NCI-H1694 (cell line): ENCODE measurements around the gene RPL27A.
"Not testable (repeated sequence)": the region's sequence is repeated elsewhere in the genome, so short reads cannot be mapped to it uniquely, and the experiment has no call there.

Experiments
- DNase-seq: peaks from one replicate; lab custom pipeline; 2025; lab: John Stamatoyannopoulos, UW

Gene RPL27A

DNA sequence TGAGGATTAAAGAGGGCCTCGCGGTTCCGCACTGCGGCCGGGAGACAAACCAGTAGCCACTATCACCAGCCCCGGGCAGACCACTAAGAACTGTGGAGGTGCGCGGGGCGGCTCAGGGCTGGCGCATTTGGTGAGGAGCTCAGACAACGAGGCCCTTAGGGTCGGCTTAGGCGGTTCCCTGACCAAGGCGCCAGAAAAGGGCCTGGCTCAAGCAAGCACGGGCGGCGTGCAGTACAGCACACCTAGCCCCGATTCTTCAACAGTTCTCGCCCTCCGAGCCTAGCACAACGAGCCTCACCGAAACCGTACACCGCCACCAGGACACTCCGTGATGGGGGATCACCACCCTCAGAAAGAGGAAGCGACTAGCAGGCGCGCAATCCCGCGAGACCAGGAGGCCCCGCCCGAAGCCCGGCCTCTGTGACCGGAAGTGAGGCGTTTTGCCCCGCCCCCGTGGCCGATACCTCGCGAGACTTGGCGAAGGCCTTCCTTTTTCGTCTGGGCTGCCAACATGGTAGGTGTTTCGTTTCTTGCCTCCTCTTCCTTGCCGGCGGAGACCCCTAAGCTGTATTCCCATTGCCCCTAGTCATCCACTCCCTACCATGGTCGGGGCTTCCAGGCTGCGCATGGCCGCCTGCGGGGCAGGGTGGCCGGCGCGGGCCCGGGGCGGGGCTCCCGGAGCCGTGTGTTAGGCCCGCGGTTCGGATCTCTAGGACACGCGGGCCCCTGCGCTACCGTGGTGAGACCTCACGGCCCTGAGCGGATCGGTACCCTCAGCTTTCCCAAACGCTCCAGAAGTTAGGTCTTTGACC lies at the start of gene RPL27A, which contains the start of gene TRIM66:
TSS of gene RPL27A (plus strand) at position 490 of the 812 bp plus-strand sequence. CDS start at position 512, 22 bp downstream.
TSS of gene TRIM66 (minus strand) at position 363 of the 812 bp plus-strand sequence. CDS start 10,391 bp downstream, outside the sequence.
- DNase-seq, result peak; percentile 92

- DNase-seq, result no peak
Observed at GRCh38 chr11:8634498-8634897, 48.1 kb upstream of the RPL27A start.

DNA sequence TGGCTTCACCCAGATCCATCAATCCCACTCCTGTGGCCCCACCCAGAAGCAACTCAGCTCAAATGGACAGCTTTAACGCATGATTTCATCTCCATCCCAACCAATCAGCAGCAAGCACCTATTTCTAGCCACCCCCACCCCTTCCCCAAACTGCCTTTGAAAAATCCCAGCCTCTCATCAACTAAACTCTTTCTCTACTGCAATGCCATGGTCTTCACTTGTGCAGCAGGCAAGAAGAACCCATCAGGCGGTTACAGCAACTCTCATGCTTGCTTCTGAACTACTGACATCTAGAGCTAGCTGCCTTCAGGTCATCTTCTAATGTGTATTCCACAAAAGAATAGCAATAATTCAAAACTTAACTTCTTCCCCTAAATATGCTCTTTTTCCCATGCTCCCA lies 46.5 kb upstream of the RPL27A start:
- no peak for DNase-seq

DNA sequence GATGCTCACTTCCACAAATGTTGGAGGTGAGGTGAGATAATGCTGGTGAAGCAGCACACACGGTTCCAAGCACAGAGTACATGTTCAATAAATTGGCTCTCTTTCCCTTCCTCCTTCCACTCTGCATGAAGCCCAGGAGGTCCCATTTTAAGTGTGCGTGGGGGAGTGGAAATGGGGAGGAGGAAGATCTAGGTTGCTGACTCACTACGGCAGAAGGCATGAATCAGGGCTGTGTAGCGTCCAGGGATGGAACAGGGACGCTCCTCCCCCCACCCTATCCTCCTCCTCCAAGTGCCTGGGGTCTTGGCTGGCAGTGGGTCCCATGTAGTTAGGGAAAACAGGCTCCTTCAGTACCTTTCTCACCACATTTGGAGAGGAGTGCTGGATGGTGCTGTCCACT lies 44.3 kb upstream of the RPL27A start:
- DNase-seq, result no peak

DNA sequence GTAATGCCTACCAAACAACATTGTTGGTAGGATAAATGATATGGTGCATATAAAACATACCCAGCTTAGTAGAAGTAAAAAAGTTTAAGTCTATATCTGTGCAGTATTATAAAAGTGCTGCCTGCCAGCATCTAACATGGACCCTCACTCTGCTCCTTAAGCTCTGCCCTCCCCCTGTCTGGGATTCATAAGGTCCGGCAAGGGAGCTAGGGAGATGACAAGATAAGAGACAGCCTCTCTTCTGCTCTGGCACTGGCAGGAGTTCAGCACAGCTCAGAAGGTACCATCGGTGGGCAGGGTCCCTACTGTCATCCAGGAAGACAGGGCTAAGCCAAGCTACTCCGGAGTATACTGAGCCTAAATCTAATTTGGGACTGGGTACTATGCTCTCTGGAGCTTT lies 42.9 kb upstream of the RPL27A start:
- DNase-seq, result no peak

DNA sequence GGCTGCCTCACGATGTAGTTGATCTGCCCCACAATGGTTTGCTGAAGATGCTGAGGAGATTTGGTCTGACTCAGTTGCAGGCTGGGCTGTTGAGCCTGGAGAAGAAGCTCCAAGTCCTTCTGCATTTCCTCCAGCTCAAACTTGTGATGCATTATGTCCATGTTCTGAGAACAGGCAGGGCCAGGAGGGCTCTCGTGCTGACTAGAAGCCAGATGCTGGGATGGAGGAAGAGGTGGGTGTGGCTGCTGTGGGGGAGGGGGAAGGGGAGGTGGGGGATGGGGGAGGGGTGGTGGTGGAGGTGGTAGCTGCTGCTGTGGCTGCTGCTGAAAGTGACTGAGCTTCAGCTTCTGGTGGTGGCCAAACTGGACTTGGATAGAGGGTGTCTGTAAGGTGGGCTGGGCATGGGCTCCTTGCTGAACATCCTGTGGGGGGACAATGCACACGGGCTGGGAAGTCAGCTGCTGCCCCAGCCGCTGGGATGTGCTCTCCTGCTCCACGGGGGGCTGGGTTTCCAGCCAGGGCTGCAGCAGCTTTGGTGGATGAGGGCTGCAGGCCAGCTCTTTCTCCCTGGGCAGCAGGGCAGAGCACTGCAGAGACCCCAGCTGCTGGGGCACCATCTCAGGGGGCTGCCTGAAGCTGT lies 42.2 kb upstream of the RPL27A start:
- no peak for DNase-seq

DNA sequence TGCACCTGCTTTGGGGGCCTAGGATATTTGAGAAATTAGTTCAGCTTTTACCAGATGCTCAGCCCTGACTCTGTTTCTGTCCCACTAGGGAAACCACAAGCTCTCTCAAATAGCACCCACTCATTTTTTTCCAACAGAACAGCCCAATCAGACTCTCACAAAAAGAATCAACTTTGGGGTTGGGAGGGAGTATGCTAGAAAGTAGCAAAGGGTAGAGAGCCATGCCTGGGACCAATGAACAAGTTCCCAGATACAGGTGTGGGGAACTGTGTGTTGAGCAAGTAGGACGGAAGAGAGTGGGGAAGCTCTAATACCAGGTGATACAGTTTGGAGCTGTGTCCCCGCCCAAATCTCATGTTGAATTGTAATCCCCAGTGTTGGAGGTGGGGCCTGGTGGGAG lies 41.3 kb upstream of the RPL27A start:
- DNase-seq, result no peak

GRCh38 chr11:8642196-8642841 lies 40.3 kb upstream of the RPL27A start:
- DNase-seq, result peak; percentile 73

DNA sequence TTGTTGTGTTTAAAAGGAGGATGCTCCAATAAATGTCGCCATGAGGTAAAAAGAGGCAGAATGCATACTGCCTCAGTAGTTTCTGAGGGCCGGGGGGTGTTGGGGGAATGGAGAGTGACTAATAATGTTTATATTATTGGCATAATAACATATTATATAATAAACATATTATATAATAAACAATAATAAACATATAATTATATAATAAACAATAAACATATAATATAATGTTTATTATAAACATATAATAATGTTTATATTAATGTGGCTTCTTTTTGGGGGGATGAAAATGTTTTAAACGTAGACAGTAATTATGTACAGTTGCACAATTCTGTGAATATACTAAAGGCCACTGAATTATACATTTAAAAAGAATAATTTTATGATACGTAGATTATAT lies 35.7 kb upstream of the RPL27A start:
- no peak for DNase-seq

DNA sequence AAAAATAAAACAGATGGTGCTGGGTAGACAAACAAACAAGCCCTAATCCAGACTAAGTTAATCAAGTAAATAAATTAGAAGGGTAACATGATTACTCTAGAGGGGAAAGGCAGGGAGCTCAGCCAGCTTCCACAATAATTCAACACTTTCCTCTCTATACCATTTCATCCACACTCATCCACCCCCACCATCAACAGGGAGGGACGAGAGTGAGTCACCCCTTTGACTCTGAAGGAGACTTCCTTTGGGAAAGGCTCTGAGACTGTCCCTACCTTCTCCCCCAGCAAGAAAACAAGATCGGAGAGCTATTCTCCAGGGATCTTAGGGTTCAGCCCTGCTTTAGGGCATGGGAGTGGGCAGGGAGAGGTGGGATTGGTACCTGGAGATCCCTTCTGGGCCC lies 33.2 kb upstream of the RPL27A start:
- DNase-seq, result no peak

- DNase-seq, result no peak
Observed at GRCh38 chr11:8650401-8650990, 32.1 kb upstream of the RPL27A start.

- no peak for DNase-seq
Observed at GRCh38 chr11:8652140-8652539, 30.5 kb upstream of the RPL27A start.

DNA sequence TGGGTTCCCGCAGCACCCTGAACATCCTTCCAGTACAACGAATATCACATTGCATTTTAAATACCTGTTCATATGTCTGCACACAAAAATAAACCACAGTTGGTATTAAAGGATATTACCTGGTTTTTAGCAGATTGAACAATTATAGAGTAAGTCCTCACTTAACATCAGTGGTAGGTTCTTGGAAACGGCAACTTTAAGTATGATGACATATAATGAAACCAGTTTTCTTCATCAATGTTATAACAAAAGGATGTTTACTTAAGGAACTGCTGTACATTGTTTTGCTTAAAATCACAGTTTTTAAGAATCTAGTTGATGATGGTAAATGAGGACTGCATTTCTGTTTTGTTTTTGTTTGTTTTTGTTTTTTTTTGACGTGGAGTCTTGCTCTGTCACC lies 28.1 kb upstream of the RPL27A start:
- DNase-seq, result no peak

- DNase-seq, result no peak
Observed at GRCh38 chr11:8656291-8656690, 26.3 kb upstream of the RPL27A start.

- no peak for DNase-seq
Observed at GRCh38 chr11:8658321-8659057, 24.1 kb upstream of the RPL27A start.

- DNase-seq, result no peak
Observed at GRCh38 chr11:8661001-8661795, 21.4 kb upstream of the RPL27A start.

- no peak for DNase-seq
Observed at GRCh38 chr11:8665222-8665621, 17.4 kb upstream of the RPL27A start.

- not testable (repeated sequence) for DNase-seq
Observed at GRCh38 chr11:8670081-8670480, 12.5 kb upstream of the RPL27A start.

DNA sequence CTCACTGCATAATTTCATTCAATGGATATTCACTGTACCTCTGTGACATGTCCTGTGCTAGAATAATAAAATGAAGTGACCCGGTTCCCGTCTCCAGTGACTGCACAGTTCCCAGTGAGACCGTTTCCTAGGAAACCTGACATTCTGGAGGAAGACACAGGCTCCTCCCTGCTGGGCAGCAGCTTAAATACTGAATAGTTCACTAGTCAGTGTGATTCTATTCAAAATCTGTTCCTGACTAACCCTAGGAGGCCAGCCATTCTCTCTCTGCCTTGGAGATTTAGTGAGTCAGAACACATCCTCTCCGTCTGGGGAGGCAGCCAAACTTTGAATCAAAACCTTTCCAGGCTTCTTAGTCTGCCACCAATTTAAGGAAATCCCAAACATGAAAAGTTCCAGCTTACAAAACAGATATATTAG lies 11.4 kb upstream of the RPL27A start:
- no peak for DNase-seq

GRCh38 chr11:8671651-8672062 lies 10.9 kb upstream of the RPL27A start:
- peak; percentile 57 for DNase-seq

DNA sequence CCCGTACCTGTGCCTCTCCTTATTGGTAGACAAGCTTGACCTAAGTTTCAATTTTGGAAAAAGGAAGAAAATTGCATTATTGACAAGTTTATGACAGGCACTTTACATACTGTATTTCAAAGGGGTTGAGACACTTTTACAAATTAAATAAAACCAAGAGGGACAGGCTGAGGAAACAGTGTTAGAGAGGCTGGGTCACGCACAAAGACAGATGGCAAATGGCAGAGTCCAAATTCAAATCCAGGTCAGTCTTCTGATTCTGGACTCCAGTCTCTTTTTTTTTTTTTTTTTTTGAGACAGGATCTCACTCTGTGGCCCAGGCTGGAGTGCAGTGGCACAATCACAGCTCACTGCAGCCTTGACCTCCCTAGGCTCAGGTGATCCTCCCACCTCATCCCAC lies 10.2 kb upstream of the RPL27A start:
- no peak for DNase-seq
